Measurements from ENCODE around the gene SORT1. TPM values are rescaled to one million over a fixed set of nuclear protein-coding genes. Genes with fewer than 3 reads are reported as not detected.

Gene SORT1
- total RNA-seq, 1 experiment from 2014 or later = 47.9 TPM

DNA sequence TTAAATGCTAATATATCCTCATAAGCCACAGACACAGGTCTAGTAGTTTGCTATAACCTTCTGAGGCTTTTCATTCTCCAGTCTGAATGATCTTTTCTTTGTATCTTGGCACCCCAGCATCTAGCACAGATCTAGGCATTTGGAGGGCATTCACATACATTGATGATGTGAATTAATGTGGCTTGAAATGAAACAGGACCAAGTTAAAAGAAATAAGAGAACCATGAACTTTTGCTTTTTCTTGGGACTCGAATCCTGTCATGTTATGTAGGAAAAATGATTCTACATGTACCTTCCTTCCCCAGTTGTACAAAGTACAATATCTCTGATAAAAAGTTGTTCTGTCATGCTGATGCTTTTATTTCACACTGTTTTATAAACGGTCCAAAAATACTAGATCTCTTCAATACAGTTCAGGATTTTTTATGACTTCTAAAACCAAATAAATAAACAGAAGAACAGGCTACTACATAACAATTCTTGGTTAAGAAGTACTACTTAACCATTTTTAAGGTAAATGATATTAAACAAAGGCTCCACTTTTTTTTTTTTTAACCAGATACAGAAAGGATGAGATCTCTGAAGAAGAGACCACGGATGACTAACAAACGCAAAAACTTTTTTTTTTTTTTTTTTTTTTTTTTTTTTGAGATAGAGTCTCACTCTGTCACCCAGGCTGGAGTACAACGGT is 3.0 kb downstream of the SORT1 start:
- no peak overlapping the region for H3K27ac ChIP-seq (ENCODE audit: insufficient read length, low read depth, low read length)
- no peak overlapping the region for H4K8ac ChIP-seq (replicated peaks; ENCODE audit: insufficient read length, low read depth, low read length)
- H3K27ac Mint-ChIP-seq = no peak overlapping the region
- TF ChIP-seq CTCF (conservative IDR thresholded peaks at IDR 0.05) = no peak
- no peak overlapping the region for H3T11ph ChIP-seq (ENCODE audit: low read length)
- DNase-seq = no peak
- no peak overlapping the region for H3K4me2 ChIP-seq (ENCODE audit: insufficient read depth, insufficient read length, low read length)
- no peak overlapping the region for H4K5ac ChIP-seq (ENCODE audit: insufficient read length, low read depth, low read length)
- H2BK120ac ChIP-seq (ENCODE audit: low read depth, low read length, poor library complexity, severe bottlenecking) = no peak overlapping the region
- H3K9me3 Mint-ChIP-seq = no peaks in the 10 kb centered on the region
- H2BK12ac ChIP-seq (ENCODE audit: insufficient read length, low read depth, low read length) = no peak overlapping the region
- no peak overlapping the region for H3K4ac ChIP-seq (ENCODE audit: low read depth, low read length)
- peaks cover 33 to 47% of the 10 kb centered on the region in 2 experiments for H3K4me1 Mint-ChIP-seq
- H3K79me1 ChIP-seq (ENCODE audit: insufficient read depth, low read depth, low read length, poor library complexity, severe bottlenecking) = peaks cover 9% of the 10 kb centered on the region
- H2BK20ac ChIP-seq (ENCODE audit: low read depth, low read length, poor library complexity, severe bottlenecking) = no peak overlapping the region
- H3K9me3 ChIP-seq (ENCODE audit: control insufficient read depth, low read depth, low read length) = no peaks in the 10 kb centered on the region
- 0 out of 7 replicates have a peak, but pooled peaks cover 0 to 3% (median 0%) of the 10 kb centered on the region in 3 experiments for H3K36me3 Mint-ChIP-seq (ENCODE audit: insufficient read depth in 1 of 3, low read depth in 3 of 3)
- H3K27me3 ChIP-seq (ENCODE audit: insufficient read depth, low read length) = no peaks in the 10 kb centered on the region
- H2BK15ac ChIP-seq (ENCODE audit: low read depth, low read length) = no peak overlapping the region
- H3K4me1 ChIP-seq (ENCODE audit: insufficient read depth, low read length) = peaks cover 2% of the 10 kb centered on the region; the same call in 1 of the 2 replicates
- no peak overlapping the region for H3K4me3 Mint-ChIP-seq
- H3K23me2 ChIP-seq (ENCODE audit: insufficient read length, low read depth, low read length, poor library complexity, severe bottlenecking) = peaks cover 17% of the 10 kb centered on the region
- no peaks in the 10 kb centered on the region for H4K20me1 ChIP-seq (ENCODE audit: control insufficient read depth, insufficient read depth, insufficient read length)
- no peaks in the 10 kb centered on the region for H3K27me3 Mint-ChIP-seq (ENCODE audit: low read depth)
- peaks cover 5% of the 10 kb centered on the region; the same call in 1 of the 2 replicates for H3K79me2 ChIP-seq (ENCODE audit: insufficient read depth, low read length)
- no peak overlapping the region for H2AK5ac ChIP-seq (ENCODE audit: insufficient read length, low read length)
- no peak overlapping the region for H3K56ac ChIP-seq (ENCODE audit: insufficient read length, low read depth, low read length)
- WGBS (ENCODE audit: extremely low coverage, insufficient read length, low lambda C conversion rate) = no CpG with 5 or more reads among the region's 5 CpGs
- H3K23ac ChIP-seq (ENCODE audit: insufficient read length, low read depth, low read length) = no peak overlapping the region
- no peak overlapping the region for H3K18ac ChIP-seq (ENCODE audit: insufficient read length, low read depth, low read length)
- H2AFZ ChIP-seq (ENCODE audit: low read length) = no peak overlapping the region
- H2BK5ac ChIP-seq (ENCODE audit: insufficient read length, low read length) = no peak overlapping the region
- no peak overlapping the region for H3K14ac ChIP-seq (ENCODE audit: insufficient read depth, low read length)
- no peak overlapping the region for H4K91ac ChIP-seq (ENCODE audit: insufficient read length, low read depth, low read length)
- no peak overlapping the region for H3K9ac ChIP-seq (ENCODE audit: extremely low read depth, insufficient read length, low read length)
